Measurements from ENCODE around the gene MAG. TPM values are rescaled to one million over a fixed set of nuclear protein-coding genes. Genes with fewer than 3 reads are reported as not detected.

MAG gene
- total and polyA plus RNA-seq, 10 of the 15 experiments (the other 5 are each of a cell fraction or from before 2014, with no cell fraction given), result 0.03 to 0.82 (median 0.17) TPM; not detected in 2

DNA sequence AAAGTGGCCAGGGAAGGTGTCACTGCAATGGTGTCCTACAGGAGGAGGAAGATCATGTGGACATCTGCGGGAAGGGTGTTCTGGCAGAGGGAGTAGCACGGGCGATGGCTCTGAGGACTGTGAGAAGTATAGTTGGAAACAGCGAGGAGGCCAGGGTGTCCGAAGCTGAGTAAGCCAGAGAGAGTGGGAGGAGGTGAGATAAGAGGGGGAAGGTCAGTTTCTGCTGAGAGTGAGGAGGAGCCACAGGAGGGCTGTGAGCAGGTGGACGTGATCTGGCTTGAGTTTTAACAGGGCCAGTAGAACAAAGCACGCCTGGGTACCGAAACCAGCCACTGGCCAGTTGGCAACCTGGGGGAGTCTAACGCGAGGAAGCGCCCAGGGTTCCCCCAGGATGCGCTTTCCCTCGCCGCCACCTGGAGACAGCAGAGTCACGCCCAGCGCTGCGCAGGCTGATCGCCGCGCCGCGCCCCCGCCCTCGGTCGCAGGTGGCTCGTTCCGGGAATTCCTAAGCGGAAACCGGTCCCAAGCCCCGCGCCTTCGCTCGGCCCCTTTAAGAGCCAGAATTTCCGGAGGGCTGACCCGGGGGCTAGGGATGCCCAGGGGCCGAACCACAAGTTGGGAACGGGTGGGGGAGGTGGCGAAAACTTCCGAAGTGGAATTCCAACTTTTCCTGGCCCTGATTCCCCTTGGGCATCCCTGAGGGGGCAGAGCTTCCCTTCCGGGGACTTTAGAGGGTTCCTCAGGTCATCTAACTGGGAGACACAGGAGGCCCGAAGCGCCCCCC, 44.2 kb upstream of the MAG start (continued):
- TF ChIP-seq, protein P1, sequence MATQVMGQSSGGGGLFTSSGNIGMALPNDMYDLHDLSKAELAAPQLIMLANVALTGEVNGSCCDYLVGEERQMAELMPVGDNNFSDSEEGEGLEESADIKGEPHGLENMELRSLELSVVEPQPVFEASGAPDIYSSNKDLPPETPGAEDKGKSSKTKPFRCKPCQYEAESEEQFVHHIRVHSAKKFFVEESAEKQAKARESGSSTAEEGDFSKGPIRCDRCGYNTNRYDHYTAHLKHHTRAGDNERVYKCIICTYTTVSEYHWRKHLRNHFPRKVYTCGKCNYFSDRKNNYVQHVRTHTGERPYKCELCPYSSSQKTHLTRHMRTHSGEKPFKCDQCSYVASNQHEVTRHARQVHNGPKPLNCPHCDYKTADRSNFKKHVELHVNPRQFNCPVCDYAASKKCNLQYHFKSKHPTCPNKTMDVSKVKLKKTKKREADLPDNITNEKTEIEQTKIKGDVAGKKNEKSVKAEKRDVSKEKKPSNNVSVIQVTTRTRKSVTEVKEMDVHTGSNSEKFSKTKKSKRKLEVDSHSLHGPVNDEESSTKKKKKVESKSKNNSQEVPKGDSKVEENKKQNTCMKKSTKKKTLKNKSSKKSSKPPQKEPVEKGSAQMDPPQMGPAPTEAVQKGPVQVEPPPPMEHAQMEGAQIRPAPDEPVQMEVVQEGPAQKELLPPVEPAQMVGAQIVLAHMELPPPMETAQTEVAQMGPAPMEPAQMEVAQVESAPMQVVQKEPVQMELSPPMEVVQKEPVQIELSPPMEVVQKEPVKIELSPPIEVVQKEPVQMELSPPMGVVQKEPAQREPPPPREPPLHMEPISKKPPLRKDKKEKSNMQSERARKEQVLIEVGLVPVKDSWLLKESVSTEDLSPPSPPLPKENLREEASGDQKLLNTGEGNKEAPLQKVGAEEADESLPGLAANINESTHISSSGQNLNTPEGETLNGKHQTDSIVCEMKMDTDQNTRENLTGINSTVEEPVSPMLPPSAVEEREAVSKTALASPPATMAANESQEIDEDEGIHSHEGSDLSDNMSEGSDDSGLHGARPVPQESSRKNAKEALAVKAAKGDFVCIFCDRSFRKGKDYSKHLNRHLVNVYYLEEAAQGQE (IDR thresholded peaks at IDR 0.05; ENCODE audit: low read depth, low read length), result no peak
- TF ChIP-seq ASH2L (IDR thresholded peaks at IDR 0.05; ENCODE audit: borderline replicate concordance, low read depth), result no peak
- TF ChIP-seq CREM (IDR thresholded peaks at IDR 0.05; ENCODE audit: low read depth), result no peak
- TF ChIP-seq RCOR1 (conservative IDR thresholded peaks at IDR 0.05; ENCODE audit: low read depth, low read length), result 0 out of 2 replicates have a peak, but pooled peaks have one; percentile 20
- TF ChIP-seq BHLHE40 (IDR thresholded peaks at IDR 0.05; ENCODE audit: borderline replicate concordance in 1 of 2, low read depth in 2 of 2, low read length in 1 of 2), result peak; percentile 63 to 66; a peak in 3 of 4 replicates
- TF ChIP-seq, protein P2, sequence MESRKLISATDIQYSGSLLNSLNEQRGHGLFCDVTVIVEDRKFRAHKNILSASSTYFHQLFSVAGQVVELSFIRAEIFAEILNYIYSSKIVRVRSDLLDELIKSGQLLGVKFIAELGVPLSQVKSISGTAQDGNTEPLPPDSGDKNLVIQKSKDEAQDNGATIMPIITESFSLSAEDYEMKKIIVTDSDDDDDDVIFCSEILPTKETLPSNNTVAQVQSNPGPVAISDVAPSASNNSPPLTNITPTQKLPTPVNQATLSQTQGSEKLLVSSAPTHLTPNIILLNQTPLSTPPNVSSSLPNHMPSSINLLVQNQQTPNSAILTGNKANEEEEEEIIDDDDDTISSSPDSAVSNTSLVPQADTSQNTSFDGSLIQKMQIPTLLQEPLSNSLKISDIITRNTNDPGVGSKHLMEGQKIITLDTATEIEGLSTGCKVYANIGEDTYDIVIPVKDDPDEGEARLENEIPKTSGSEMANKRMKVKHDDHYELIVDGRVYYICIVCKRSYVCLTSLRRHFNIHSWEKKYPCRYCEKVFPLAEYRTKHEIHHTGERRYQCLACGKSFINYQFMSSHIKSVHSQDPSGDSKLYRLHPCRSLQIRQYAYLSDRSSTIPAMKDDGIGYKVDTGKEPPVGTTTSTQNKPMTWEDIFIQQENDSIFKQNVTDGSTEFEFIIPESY (IDR thresholded peaks at IDR 0.05), result no peak
- no peak for TF ChIP-seq NFXL1 (IDR thresholded peaks at IDR 0.05; ENCODE audit: borderline replicate concordance)
- TF ChIP-seq MEF2B (IDR thresholded peaks at IDR 0.05; ENCODE audit: partially characterized antibody, poor library complexity, severe bottlenecking), result peak; percentile 11
- no peak for TF ChIP-seq KLF5 (IDR thresholded peaks at IDR 0.05; ENCODE audit: partially characterized antibody)
- no peak for TF ChIP-seq EP300 (IDR thresholded peaks at IDR 0.05; ENCODE audit: borderline replicate concordance in 1 of 2, control insufficient read depth in 1 of 2, low read depth in 2 of 2, low read length in 2 of 2)
- TF ChIP-seq BCL11A (IDR thresholded peaks at IDR 0.05; ENCODE audit: low read depth, low read length), result 0 out of 2 replicates have a peak, but pooled peaks have one; percentile 11
- TF ChIP-seq IKZF1 (conservative IDR thresholded peaks at IDR 0.05), result peak; percentile 99
- TF ChIP-seq SP1 (IDR thresholded peaks at IDR 0.05; ENCODE audit: low read depth, low read length), result peak; percentile 22
- TF ChIP-seq NBN (IDR thresholded peaks at IDR 0.05), result peak; percentile 80
- TF ChIP-seq MYC (IDR thresholded peaks at IDR 0.05; ENCODE audit: insufficient read depth, insufficient read length, insufficient replicate concordance, low read length, severe bottlenecking), result no peak
- TF ChIP-seq BMI1 (IDR thresholded peaks at IDR 0.05; ENCODE audit: borderline replicate concordance), result no peak
- no peak for TF ChIP-seq CBX5 (IDR thresholded peaks at IDR 0.05; ENCODE audit: low read depth)
- no peak; the same call in 1 of the 2 replicates for TF ChIP-seq TBL1XR1 (IDR thresholded peaks at IDR 0.05; ENCODE audit: low read depth, low read length)
- no peak; the same call in 2 of the 3 replicates for TF ChIP-seq POU2F2 (IDR thresholded peaks at IDR 0.05; ENCODE audit: borderline replicate concordance, low read depth, low read length)
- no peak for TF ChIP-seq CREB1 (IDR thresholded peaks at IDR 0.05; ENCODE audit: low read depth)
- TF ChIP-seq MTA2 (IDR thresholded peaks at IDR 0.05; ENCODE audit: low read depth), result no peak; the same call in 1 of the 2 replicates
- TF ChIP-seq, protein P3, sequence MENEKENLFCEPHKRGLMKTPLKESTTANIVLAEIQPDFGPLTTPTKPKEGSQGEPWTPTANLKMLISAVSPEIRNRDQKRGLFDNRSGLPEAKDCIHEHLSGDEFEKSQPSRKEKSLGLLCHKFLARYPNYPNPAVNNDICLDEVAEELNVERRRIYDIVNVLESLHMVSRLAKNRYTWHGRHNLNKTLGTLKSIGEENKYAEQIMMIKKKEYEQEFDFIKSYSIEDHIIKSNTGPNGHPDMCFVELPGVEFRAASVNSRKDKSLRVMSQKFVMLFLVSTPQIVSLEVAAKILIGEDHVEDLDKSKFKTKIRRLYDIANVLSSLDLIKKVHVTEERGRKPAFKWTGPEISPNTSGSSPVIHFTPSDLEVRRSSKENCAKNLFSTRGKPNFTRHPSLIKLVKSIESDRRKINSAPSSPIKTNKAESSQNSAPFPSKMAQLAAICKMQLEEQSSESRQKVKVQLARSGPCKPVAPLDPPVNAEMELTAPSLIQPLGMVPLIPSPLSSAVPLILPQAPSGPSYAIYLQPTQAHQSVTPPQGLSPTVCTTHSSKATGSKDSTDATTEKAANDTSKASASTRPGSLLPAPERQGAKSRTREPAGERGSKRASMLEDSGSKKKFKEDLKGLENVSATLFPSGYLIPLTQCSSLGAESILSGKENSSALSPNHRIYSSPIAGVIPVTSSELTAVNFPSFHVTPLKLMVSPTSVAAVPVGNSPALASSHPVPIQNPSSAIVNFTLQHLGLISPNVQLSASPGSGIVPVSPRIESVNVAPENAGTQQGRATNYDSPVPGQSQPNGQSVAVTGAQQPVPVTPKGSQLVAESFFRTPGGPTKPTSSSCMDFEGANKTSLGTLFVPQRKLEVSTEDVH (IDR thresholded peaks at IDR 0.05; ENCODE audit: low read depth, partially characterized antibody), result no peak

All from GM12878 (cell line).